Kidney (tissue), 14 donors: ENCODE data around the gene MIGA2. TPM values are rescaled to one million over a fixed set of nuclear protein-coding genes. Genes with fewer than 3 reads are reported as not detected.
A peak's percentile ranks its signal among the peaks of the same experiment; 100 is the strongest.
"Not testable (repeated sequence)": the region's sequence is repeated elsewhere in the genome, so short reads cannot be mapped to it uniquely, and the experiment has no call there.

ENCODE experiments used
- DNase-seq, 5 donors: peaks; one replicate each; pipeline ENCODE4 v3.0.0-alpha.2; 2013 to 2020
- FAIRE-seq: peaks from 2 replicates; lab custom pipeline; 2012; peaks lifted over from hg19 to GRCh38; lab: Jason Lieb, UNC
- H3K27ac ChIP-seq, 2 donors: one replicate each; pipeline ENCODE4 v1.7.0; 2013; ENCODE audit warnings: low read depth in 2 of 2, low read length in 2 of 2, inconsistent platforms in 1 of 2
- H3K27me3 ChIP-seq: one replicate; pipeline ENCODE4 v1.7.1; 2013; ENCODE audit warnings: low read length, inconsistent platforms; ENCODE audit not compliant: control insufficient read depth, insufficient read depth
- H3K36me3 ChIP-seq, 3 donors: one replicate each; pipeline versions ENCODE4 v1.7.0 to v1.7.1; 2013; ENCODE audit warnings: low read length in 3 of 3, control low read depth in 1 of 3, inconsistent platforms in 1 of 3; ENCODE audit not compliant: insufficient read depth in 3 of 3, control insufficient read depth in 2 of 3
- H3K4me1 ChIP-seq, 3 donors: one replicate each; pipeline versions ENCODE4 v1.7.0 to v1.7.1; 2013; ENCODE audit warnings: low read length in 3 of 3, inconsistent platforms in 1 of 3, low read depth in 1 of 3; ENCODE audit not compliant: control insufficient read depth in 2 of 3, insufficient read depth in 2 of 3
- H3K4me3 ChIP-seq, 3 donors: one replicate each; pipeline versions ENCODE4 v1.7.0 to v1.8.1; 2013; ENCODE audit warnings: low read length in 3 of 3, control low read depth in 1 of 3, inconsistent platforms in 1 of 3
- H3K9ac ChIP-seq, 3 donors: one replicate each; pipeline versions ENCODE4 v1.7.0 to v1.7.1; 2013; ENCODE audit warnings: low read length in 3 of 3, control low read depth in 1 of 3, inconsistent platforms in 1 of 3
- H3K9me3 ChIP-seq, 3 donors: one replicate each; pipeline versions ENCODE4 v1.7.0 to v1.7.1; 2013; ENCODE audit warnings: low read length in 3 of 3, control low read depth in 1 of 3, inconsistent platforms in 1 of 3; ENCODE audit not compliant: control insufficient read depth in 2 of 3, insufficient read depth in 1 of 3
- intact Hi-C: fragments of 100-400 bp; cut with DNase I; formaldehyde crosslinking; loops from one replicate; pipeline ENCODE4 v1.11.1; 2022
- polyA plus RNA-seq: library from polyadenylated mRNA; stranded (reverse); fragments of 350-450 nt; fragmentation: Illumina TruSeq; extraction: RNeasy Lipid Tissue Mini Kit (QIAGEN cat#74804); gene quantifications from one replicate; pipeline ENCODE4 v1.2.3, GENCODE V29; 2014; ENCODE audit warnings: low read depth, low replicate concordance; ENCODE audit not compliant: insufficient read depth
- total RNA-seq: library from RNA; stranded (reverse); fragmentation: NEBNext Ultra II Directional; extraction: Animal tissue kit (Norgen Biotek cat#: 25700); gene quantifications from one replicate; pipeline ENCODE4 v1.2.1, GENCODE V29; 2021
- TF ChIP-seq, protein P1 (sequence below): IDR thresholded peaks from 3 replicates; pipeline ENCODE4 v1.5.1; 2012; ENCODE audit warnings: mild to moderate bottlenecking, moderate library complexity, borderline replicate concordance; ENCODE audit not compliant: insufficient read depth; ENCODE audit errors: extremely low read depth
- donor health status: control.
- donor health status: control.
- donor health status: control.
- donor health status: control.
- donor health status: control.
- donor health status: DM: yes; HTN: yes; CAD: no.
- donor health status: Normal renal cell carcinoma (clear cell type).

MIGA2 gene
- total and polyA plus RNA-seq, 2 donors from 2014 or later: 26.1 to 29.9 TPM

DNA sequence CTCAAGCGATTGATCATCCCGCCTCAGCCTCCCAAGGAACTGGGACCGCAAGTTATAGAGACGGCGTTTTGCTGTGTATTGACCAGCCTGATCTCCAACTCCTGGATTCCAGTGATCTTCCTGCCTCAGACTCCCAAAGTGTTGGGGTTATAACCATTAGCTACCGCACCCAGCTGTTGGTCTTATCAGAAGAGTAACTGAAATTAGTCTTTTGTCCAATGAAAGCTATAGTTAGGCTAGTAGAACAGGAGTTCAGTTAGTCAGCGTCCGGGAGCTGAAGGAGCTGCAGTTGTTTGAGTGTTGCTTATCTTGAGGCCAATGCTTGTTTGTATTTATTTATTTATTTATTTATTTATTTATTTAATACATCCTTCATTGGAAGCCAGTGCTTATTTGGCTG lies 3.2 kb upstream of the MIGA2 start:
- intact Hi-C loops: no loop called here
- peaks cover 0 to 16% (median 7%) of the 10 kb centered on the region in 3 donors for H3K4me1 ChIP-seq
- H3K27ac ChIP-seq: no peak overlapping the region
- no peak overlapping the region for H3K9ac ChIP-seq
- DNase-seq (no peak), FAIRE-seq (no peak)
- H3K36me3 ChIP-seq: no peaks in the 10 kb centered on the region
- H3K9me3 ChIP-seq: no peaks in the 10 kb centered on the region
- H3K27me3 ChIP-seq: no peaks in the 10 kb centered on the region
- H3K4me3 ChIP-seq: no peak overlapping the region
- TF ChIP-seq, protein P1, sequence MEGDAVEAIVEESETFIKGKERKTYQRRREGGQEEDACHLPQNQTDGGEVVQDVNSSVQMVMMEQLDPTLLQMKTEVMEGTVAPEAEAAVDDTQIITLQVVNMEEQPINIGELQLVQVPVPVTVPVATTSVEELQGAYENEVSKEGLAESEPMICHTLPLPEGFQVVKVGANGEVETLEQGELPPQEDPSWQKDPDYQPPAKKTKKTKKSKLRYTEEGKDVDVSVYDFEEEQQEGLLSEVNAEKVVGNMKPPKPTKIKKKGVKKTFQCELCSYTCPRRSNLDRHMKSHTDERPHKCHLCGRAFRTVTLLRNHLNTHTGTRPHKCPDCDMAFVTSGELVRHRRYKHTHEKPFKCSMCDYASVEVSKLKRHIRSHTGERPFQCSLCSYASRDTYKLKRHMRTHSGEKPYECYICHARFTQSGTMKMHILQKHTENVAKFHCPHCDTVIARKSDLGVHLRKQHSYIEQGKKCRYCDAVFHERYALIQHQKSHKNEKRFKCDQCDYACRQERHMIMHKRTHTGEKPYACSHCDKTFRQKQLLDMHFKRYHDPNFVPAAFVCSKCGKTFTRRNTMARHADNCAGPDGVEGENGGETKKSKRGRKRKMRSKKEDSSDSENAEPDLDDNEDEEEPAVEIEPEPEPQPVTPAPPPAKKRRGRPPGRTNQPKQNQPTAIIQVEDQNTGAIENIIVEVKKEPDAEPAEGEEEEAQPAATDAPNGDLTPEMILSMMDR: no peak

DNA sequence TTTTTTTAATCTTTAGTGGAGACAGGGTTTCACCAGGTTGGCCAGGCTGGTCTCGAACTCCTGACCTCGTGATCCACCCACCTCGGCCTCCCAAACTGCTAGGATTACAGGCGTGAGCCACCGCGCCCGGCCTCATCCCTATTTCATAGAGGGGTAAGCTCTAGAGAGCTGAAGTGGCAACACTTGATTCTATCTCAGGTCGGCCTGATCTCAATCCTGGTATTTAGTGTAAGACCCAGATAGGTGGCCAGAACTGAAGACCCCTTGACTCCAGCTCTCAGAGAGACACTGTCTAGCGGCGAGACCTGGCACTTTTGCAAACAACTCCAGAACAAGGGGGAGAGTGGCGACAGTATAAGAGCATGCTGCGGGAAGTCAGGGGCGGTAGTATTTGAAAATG lies 588 bp upstream of the MIGA2 start:
- DNase-seq, H3K9me3 ChIP-seq, intact Hi-C loops, H3K36me3 ChIP-seq, FAIRE-seq, H3K27me3 ChIP-seq: not testable (repeated sequence)
- Histone ChIP-seq H3K9ac (peak overlapping the region; percentile 36 to 86 (median 85)), H3K4me1 (peaks cover 0 to 16% (median 7%) of the 10 kb centered on the region in 3 donors), H3K27ac (peak overlapping the region; percentile 55 to 77), H3K4me3 (peak overlapping the region; percentile 63 to 93 (median 81))

DNA sequence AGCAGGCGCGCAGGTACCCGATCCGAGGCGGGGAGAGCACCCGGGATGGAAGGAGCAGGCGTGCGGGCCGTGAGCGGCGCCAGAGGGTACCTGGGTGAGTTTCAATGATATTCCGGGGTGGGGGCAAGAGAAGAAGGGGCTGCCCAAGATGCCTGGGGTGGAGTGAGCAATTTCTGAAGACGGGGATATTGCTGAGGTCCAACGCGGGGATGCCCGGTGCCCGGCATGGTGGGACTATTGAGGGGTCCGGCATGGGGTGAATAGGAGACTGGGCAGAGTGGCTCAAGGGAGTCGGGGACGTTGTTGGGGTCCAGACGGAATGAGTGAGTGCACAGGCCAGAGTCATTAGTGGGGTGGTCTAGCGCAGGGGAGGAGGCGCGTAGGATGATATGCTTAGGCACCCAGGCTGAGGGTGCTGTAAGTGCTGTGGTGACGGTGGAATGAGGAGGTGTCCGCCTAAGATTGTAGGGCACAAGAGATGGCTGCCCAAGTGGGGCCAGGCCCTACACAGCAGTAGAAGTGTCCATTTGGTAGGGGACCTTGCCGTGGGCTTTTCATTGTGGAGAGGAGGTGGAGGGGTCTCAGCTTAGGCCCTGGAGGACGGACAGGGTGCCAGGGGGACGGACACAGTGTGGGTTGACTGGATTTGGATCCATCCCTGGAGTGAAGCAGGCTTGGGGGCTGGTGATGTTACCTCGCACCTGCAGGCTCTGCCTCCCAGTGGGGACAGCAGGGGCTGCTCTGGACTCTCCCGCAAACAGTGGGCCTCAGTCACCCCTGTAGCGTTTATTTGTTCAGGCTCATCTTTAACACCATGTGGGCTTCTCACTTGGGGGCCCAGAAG lies 719 bp downstream of the MIGA2 start:
- Histone ChIP-seq H3K4me3 (peak overlapping the region; percentile 64 to 93 (median 72)), H3K9ac (peak overlapping the region; percentile 5 to 84 (median 65)), H3K9me3 (no peaks in the 10 kb centered on the region), H3K4me1 (peaks cover 0 to 16% (median 7%) of the 10 kb centered on the region in 3 donors), H3K27ac (peak overlapping the region in 1 of 2 donors; percentile 67), H3K36me3 (peaks cover 5 to 7% (median 5%) of the 10 kb centered on the region in 3 donors), H3K27me3 (no peaks in the 10 kb centered on the region)
- intact Hi-C loops: no loop called here
- TF ChIP-seq, protein P1: no peak
- DNase-seq (no peak), FAIRE-seq (no peak)

DNA sequence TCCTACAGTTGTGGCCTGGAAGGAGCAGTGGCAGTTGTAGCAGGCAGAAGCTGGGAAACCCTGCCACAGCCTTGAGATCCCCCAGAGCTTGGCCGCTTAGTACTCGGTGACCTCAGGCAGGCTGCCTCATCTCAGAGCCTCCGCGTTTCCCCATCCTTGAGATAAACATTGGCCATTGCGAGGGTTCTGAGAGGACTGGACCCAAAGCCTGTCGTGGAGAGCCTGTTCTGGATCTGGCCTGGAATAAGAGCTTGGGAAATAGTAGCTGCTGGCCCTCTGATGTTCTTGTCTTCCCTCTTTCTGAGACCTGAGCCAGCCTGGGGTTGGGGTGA lies 1.3 kb downstream of the MIGA2 start:
- TF ChIP-seq, protein P1: no peak
- Histone ChIP-seq H3K27ac (peak overlapping the region in 1 of 2 donors; percentile 50), H3K9me3 (no peaks in the 10 kb centered on the region), H3K9ac (peak overlapping the region in 2 of 3 donors; percentile 5 to 84), H3K36me3 (peaks cover 5 to 10% (median 10%) of the 10 kb centered on the region in 3 donors), H3K4me3 (peak overlapping the region in 2 of 3 donors; percentile 64 to 93), H3K4me1 (peaks cover 0 to 16% (median 7%) of the 10 kb centered on the region in 3 donors), H3K27me3 (no peaks in the 10 kb centered on the region)
- FAIRE-seq (no peak), DNase-seq (no peak)
- intact Hi-C loops: no loop called here
